ENCODE results near the gene POLR2J3.
"Not testable (repeated sequence)": the region's sequence is repeated elsewhere in the genome, so short reads cannot be mapped to it uniquely, and the experiment has no call there.

GRCh38 chr7:102540604-102541003 is 31.8 kb downstream of the POLR2J3 start:
- not testable (repeated sequence) for TF ChIP-seq CTCF, POLR2A (IDR thresholded peaks at IDR 0.05)

Measured in esophagus squamous epithelium (tissue), 4 donors.